Fibroblast of mammary gland (primary cell): ENCODE measurements around the gene PSAP.
A peak's percentile ranks its signal among the peaks of the same experiment; 100 is the strongest.

Experiments used
- DNase-seq: peaks from one replicate; pipeline ENCODE4 v3.0.0-alpha.2; 2010; ENCODE audit warnings: low read depth
- H3K4me3 ChIP-seq: 2 replicates; pipeline ENCODE4 v1.5.1; 2011; ENCODE audit warnings: low read depth, mild to moderate bottlenecking, low read length, moderate library complexity; ENCODE audit not compliant: control insufficient read depth
- TF ChIP-seq, protein P1 (sequence below): conservative IDR thresholded peaks from 2 replicates; pipeline ENCODE4 v1.5.1; 2011; ENCODE audit warnings: low read depth, low read length, inconsistent platforms; ENCODE audit not compliant: control insufficient read depth, insufficient read depth

PSAP gene

DNA sequence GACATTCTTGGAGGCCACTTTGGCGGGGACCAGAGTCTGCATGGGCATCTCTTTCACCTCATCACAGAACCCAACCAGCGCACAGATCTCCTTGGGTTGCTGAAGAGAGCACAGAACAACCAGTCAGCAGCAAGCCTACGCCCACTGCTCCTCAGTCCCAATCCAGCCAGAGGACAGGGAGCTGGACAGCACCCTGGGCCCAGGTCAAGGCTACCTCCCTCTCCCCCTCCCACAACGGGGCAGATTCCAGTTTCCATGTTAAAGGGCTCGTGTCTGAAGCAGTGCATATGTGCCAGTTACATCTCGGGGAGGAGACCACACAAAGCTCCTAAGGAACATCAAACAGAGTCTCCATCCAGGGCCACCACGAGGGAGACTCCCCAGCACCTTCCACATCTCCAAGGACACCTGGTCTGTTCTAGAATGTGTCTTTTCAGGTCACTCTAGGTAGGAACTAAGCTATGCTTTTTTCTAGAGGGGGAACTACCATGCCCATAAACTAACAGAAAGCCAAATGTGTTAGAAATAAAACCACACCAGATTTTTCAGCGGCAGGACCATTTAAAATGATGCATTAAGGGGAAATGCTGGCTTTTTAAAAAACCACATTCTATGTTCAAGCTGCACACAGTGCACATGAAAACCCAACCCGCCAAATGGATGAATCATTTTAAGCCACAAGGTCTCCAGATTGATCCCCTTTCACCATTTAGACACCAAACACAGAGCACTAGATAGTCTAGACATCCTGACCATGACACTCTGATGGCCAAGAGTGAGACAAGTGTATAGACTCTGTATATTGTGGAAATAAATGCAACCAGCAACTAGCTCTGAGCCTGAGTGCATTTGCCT lies 28.9 kb downstream of the PSAP start:
- no peak overlapping the region for H3K4me3 ChIP-seq
- TF ChIP-seq, protein P1, sequence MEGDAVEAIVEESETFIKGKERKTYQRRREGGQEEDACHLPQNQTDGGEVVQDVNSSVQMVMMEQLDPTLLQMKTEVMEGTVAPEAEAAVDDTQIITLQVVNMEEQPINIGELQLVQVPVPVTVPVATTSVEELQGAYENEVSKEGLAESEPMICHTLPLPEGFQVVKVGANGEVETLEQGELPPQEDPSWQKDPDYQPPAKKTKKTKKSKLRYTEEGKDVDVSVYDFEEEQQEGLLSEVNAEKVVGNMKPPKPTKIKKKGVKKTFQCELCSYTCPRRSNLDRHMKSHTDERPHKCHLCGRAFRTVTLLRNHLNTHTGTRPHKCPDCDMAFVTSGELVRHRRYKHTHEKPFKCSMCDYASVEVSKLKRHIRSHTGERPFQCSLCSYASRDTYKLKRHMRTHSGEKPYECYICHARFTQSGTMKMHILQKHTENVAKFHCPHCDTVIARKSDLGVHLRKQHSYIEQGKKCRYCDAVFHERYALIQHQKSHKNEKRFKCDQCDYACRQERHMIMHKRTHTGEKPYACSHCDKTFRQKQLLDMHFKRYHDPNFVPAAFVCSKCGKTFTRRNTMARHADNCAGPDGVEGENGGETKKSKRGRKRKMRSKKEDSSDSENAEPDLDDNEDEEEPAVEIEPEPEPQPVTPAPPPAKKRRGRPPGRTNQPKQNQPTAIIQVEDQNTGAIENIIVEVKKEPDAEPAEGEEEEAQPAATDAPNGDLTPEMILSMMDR, result no peak
- DNase-seq, result peak; percentile 53

DNA sequence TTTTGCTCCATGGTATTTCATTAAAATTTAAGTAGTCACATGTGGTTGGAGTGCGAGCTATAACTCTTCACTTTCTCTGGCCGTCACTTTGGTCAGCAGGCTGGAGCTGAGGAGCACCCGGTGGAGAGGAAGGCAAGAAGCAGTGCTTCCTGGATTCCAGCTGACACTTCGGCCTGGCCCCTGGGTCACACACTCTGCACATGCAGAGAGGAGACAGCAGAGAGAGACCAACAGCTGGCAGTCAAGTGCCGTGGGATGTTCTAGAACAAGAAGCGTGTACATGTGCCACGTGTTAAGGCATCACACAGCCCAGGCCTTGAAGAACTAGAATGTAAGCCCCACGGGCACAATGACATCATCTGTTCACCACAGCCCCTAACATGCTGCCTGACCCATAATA lies 30.1 kb downstream of the PSAP start:
- no peak overlapping the region for H3K4me3 ChIP-seq
- TF ChIP-seq, protein P1, result no peak
- DNase-seq, result no peak

- no peak overlapping the region for H3K4me3 ChIP-seq
- no peak for DNase-seq
- TF ChIP-seq, protein P1, result no peak
Measured at GRCh38 chr10:71819985-71820384, 31.1 kb downstream of the PSAP start.

- TF ChIP-seq, protein P1, result no peak
- no peak overlapping the region for H3K4me3 ChIP-seq
- no peak for DNase-seq
Measured at GRCh38 chr10:71819441-71819861, 31.6 kb downstream of the PSAP start.

DNA sequence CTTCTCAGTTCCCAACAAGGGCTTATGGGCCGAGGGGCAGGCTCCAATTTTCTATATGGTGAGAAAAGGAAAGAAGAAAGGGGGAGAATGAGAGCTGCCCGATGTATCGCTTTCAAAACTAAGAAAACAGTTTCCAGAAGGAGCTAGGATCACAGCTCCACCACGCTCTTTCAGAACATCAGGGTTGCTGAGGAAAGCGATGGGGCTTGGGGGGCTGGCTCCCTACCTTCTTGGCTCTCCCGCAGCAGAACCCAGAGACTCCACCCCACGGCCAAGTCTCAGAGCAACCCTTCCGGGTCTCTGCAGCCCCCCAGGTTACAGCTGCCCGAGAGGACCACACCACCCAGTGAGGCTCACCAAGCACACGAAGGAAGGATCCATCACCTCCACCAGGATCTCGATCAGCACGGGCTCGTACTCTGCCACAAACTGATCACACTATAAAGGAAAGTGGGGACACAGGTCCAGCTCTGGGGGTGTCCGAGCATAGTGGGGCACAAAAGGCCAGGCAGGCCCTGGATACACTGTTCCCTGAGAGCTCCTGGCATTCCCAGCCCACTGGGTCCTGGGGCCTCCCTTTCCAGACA lies 32.3 kb downstream of the PSAP start:
- TF ChIP-seq, protein P1, result no peak
- no peak for DNase-seq

DNA sequence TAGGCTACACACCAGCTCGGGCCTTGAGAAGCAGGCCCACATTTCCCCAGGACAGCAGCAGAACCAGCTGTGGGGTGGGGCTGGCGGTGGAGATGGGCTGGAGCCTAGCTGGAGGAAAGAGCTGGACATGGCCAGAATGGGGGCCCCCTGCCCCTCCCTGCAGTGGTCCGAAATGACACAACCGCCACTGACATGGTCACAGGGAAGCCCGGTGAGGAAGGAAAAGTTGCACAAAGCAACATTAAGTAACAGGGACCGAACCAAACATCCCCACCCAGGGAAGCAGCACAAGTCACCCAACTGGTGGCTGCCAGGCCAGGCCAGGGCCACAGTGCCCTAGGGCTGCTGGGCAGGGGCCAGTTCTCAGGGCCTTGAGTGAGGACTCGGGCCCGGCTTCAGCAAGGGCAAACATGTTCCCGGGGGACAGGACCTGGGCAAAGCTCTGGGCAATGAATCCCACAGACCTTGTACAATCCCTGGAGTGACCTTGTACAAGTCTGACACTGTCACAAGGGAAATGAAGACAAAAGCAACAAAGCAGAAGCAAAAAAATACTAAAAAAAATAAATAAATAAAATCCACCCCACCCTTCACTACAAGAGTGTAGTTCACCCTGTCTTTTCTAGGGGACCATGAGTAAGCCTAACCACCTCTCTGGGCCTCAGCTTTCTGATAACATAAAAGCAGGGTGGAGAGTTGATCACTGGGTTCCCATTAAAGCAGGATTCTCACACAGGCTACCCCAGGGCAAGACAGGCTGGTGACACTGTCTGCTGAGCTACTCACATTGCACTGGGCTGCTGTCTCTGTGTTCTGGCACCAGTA lies 33.0 kb downstream of the PSAP start:
- H3K4me3 ChIP-seq, result no peak overlapping the region
- DNase-seq, result no peak
- TF ChIP-seq, protein P1, result no peak

More for the DNA sequence above, 32.3 kb downstream of the PSAP start:
- H3K4me3 ChIP-seq, result no peak overlapping the region
